D721Med (cell line): ENCODE results near the gene STAT2.
"Not testable (repeated sequence)": the region's sequence is repeated elsewhere in the genome, so short reads cannot be mapped to it uniquely, and the experiment has no call there.

Experiments used
- DNase-seq: peaks from one replicate; pipeline ENCODE4 v3.0.0; 2011; ENCODE audit warnings: low spot score; ENCODE audit not compliant: insufficient read length
- FAIRE-seq: peaks from 2 replicates; lab custom pipeline; 2011; peaks lifted over from hg19 to GRCh38; lab: Jason Lieb, UNC
- TF ChIP-seq, protein P1 (sequence below): IDR thresholded peaks from 2 replicates; pipeline ENCODE4 v1.5.1; 2012; ENCODE audit warnings: mild to moderate bottlenecking, control low read depth; ENCODE audit not compliant: insufficient read depth; ENCODE audit errors: missing control alignments

STAT2 gene

GRCh38 chr12:56358836-56359532 is 923 bp downstream of the STAT2 start:
- FAIRE-seq (no peak), DNase-seq (no peak)
- TF ChIP-seq, protein P1, sequence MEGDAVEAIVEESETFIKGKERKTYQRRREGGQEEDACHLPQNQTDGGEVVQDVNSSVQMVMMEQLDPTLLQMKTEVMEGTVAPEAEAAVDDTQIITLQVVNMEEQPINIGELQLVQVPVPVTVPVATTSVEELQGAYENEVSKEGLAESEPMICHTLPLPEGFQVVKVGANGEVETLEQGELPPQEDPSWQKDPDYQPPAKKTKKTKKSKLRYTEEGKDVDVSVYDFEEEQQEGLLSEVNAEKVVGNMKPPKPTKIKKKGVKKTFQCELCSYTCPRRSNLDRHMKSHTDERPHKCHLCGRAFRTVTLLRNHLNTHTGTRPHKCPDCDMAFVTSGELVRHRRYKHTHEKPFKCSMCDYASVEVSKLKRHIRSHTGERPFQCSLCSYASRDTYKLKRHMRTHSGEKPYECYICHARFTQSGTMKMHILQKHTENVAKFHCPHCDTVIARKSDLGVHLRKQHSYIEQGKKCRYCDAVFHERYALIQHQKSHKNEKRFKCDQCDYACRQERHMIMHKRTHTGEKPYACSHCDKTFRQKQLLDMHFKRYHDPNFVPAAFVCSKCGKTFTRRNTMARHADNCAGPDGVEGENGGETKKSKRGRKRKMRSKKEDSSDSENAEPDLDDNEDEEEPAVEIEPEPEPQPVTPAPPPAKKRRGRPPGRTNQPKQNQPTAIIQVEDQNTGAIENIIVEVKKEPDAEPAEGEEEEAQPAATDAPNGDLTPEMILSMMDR = no peak

- FAIRE-seq (no peak), DNase-seq (no peak)
- TF ChIP-seq, protein P1 = no peak
Measured at GRCh38 chr12:56351325-56351724, 8.6 kb downstream of the STAT2 start.

GRCh38 chr12:56350662-56351061 is 9.2 kb downstream of the STAT2 start:
- DNase-seq = no peak
- TF ChIP-seq, protein P1 = no peak
- no peak for FAIRE-seq

- FAIRE-seq (no peak), DNase-seq (no peak)
- TF ChIP-seq, protein P1 = no peak
Measured at GRCh38 chr12:56348776-56349175, 11.1 kb downstream of the STAT2 start.

- DNase-seq, FAIRE-seq: not testable (repeated sequence)
Measured at GRCh38 chr12:56347255-56347654, 12.7 kb downstream of the STAT2 start.

DNA sequence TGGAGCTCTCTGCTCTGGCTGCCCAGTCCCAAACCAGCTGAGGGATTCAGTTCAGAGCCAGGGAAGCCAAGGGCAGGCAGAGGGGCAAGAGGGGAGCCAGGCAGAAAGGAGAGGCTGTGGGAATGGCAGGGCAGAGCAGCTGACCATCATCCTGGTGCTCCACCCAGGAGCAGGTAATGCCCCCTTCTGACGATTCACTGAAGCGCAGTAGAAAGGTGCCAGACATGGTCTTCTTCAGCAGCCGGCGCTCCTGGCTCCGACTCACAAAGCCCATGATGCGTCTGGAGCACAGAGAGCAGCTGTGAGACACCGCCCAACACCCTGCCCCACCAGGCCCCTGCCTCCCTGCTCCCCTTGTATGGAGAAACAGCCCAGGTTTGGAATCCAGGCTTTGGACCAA is 13.2 kb downstream of the STAT2 start:
- TF ChIP-seq, protein P1 = no peak
- no peak for DNase-seq
- FAIRE-seq = no peak

- FAIRE-seq = not testable (repeated sequence)
Measured at GRCh38 chr12:56342290-56342689, 17.6 kb downstream of the STAT2 start.

DNA sequence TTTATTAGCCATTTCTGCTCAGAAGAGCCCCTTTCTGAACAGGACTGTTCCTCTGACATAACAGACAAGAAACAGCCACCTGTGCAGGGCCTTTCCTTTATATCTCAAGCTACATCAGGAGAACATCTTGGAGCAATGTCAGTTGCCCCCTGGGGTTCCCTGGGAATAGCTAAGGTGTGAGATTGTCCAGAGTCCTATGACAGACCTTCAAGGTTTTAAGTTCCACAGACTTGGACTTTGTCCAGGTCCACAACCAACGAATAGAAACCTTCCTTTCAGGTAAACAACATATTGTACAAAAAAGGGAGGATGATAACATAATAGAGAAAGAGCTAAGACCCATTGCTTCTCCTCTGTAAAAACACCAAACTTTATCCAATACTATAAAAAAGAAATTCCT is 18.3 kb downstream of the STAT2 start:
- TF ChIP-seq, protein P1 = no peak
- DNase-seq = no peak
- FAIRE-seq = no peak

More at GRCh38 chr12:56342290-56342689, 17.6 kb downstream of the STAT2 start:
- DNase-seq = not testable (repeated sequence)
